ENCODE measurements around the gene PWWP2B.

The PWWP2B gene

DNA sequence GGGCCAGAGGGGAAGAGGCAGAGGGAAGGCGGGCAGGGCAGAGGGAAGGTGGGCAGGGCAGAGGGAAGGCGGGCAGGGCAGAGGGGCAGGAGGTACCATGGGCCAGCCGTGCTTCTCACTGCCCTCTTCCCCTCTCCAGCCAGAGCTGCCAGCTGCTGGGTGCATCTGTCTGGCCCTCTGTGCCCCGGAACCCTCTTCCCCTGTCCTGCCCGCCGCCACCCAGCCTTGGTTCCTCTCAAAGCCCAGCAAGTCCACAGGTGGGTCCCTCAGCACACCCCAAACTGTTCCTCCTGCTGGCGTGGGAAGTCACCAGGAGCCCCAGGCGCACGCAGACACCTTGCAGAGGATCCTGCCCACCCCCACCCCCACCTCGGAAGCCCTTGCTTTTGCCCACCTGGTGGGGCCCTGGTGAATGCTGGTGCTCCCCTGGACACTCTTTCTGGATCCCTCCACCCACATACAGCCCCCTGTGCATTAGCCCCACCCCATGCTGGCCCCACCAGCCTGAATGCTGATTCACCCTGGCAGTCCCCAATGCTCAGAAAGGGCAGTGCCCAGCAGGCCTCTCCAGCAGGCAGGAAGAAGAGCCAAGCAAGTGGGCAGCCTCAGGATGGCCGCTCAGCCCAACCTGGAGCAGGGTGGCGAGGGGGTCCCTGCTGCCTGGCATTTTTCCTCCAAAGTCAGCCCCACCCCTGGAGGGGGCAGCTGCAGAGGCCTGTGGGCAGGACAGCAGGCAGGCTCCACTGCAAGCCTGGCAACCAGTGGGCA lies 1.9 kb upstream of the PWWP2B start:
- no peak for DNase-seq (ENCODE audit: low read depth)

DNA sequence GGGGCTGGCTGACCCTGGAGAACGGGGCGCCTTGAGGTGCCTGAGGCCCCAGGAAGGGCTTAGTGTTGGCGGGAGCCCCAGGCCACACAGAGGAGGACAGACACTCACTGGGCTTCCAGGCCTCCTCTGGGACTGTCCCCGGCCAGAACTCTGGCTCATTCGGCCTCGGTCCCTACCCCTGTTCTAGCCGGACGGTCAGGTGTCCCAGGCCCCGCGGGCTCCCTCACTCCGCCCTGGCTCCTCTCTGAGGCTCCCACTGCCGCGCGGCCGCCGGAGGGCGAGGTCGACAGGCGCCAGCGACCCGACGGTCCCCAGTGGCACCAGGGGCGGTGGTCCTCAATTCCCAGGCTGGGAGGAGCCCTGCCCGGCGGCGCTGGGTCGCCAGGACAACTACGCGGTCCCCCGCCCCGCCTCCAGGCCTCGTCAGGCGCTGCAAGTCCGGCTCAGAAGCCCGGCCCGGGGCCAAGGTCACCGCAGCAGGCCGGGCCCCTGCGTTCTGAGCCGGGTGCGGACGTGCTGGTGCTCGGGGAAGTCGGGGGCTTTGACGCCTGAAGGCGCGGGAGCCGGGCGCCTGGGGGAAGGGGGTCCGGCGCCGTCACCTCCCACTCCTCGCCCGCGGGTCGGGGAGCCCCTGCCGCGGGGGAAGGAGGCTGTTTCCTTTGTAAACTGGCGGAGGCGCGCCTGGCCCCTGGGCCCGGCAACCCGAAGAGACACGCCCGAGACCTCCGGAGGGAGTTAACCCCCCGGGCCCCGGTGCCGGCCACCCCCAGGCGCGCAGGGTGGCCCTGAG lies 1.1 kb upstream of the PWWP2B start:
- DNase-seq (ENCODE audit: low read depth), result no peak

DNA sequence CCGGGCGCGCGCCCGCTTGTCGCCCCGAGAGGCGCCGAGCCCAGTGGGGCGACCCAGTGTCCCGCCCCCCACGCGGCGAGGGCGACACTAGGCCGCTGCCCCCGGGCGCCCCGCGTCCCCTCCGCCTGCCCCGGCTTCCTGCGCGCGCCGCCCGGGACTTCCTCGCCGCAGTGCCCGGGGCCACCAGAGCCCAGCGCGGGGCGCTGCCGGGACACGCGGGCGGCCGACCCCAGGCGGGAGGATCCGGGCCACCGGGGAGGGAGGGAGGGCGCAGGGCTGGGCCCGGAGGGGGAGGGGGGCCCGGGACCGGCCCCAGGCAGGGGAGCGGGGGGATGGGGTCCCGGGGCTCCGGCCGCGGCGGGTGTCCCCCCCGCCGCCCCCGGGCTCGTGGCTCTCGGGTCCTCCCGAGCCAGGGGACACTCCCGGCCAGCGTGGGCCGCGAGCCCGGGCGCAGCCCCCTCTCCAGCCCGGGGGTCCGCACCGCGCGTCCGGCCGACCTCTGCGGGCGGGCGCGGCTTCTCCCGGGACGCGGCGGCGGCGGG lies 435 bp upstream of the PWWP2B start:
- DNase-seq (ENCODE audit: low read depth), result no peak

DNA sequence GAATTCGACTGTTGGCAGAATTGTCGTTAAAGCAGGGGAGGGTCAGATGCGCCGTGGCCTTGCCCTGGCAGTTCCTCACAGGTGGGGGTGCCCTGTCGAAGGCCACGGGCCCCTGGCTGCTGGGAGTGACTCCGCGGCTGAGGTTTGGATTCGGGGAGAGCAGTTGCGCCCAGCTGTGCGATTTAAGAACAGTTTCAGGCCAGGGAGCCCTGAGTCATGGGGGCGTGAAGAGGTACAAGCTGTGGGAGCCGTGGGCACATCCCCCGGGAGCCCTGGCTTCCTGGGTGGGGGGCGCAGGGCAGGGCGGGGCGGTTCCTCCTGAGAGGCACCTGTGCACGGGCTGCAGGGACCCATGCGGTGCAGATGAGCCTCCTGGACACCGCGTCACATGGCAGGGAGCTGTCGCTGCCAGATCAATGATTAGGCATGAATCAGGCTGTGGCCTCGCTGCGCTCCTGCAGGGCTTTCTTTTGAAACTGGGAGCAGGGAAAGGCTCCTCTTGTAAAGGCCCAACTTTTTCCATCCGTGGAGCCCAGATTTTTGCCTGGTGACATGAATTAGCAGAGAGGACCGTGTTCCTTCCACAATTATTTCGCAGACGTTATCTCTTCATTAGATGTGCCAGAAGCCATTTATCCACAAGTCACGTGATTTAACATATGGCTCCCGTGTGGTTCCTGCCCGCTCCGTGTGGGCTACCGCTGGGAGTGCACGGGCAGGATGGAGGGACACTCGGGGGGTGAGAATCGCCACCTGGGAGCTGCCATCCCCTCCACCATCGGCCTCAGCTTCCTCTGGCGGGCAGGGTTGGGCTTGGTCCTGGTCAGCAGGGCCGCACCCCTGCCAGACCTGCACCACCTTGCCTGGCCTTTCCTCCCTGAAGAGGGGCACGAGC lies 918 bp downstream of the PWWP2B start:
- peak; percentile 47 for DNase-seq (ENCODE audit: low read depth)

DNA sequence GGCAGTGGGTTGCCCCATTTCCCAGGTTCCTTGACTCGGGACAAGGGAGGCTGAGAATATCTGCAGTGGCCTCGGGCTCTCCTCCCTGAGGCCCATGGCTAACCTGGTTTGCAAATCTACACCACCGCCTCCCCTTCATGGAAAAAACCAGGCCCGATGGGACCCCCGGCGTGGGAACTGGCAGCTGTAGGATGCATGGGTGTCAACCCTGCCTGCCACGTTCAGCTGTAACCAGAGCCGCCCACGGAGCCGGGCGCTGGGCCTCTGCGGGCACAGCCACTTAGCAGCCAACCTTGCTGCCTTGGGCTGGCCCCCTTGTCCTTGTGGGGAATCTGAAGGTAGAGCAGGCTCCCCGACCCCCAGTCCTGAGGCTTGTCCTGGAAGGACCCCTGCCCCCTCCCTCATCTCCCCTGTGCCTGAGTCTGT lies 1.6 kb downstream of the PWWP2B start:
- no peak for DNase-seq (ENCODE audit: low read depth)

DNA sequence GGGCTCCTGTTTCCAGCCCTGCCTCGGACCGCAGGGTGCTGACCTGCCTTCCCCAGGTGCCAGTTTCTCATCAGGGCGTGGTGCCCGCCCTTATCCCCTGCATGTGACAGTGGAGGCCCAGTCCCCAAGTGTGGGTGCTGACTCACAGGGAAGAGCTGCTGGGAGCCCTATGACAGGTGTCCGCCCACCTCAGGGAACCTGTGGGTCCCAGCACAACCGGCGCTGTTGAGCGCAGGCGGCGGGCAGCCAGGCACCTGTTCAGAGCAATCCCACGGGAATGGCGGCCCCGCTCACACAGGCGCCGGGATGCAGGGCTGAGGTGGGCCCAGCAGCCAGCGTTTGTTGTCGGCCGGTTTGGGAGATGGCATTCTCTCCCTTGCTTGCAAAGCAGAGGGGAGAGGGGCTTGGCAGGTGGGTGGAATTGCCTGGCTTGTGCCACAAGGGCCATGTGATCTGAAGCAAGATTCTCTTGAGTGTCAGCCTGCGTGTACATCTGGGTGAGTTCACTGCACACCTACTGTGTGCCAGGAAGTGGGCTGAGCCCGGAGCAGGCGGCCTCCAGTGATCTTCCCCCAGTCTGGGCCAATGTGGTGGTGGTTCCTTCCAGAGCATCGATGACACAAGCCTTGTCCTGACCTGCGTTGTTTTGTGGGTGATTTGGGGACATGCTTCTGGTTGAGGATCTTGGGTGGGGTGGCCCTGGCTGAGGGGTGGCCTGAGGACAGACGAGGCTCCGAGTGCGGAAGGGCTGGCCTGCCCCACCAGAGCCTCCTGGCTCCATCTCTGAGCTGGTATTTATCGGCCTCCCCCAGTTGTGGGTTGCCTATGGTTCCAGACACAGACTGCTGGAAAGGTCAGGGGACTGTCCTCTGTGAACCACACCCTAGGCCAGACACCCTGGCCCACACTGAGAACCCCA lies 2.4 kb downstream of the PWWP2B start:
- no peak for DNase-seq (ENCODE audit: low read depth)

DNA sequence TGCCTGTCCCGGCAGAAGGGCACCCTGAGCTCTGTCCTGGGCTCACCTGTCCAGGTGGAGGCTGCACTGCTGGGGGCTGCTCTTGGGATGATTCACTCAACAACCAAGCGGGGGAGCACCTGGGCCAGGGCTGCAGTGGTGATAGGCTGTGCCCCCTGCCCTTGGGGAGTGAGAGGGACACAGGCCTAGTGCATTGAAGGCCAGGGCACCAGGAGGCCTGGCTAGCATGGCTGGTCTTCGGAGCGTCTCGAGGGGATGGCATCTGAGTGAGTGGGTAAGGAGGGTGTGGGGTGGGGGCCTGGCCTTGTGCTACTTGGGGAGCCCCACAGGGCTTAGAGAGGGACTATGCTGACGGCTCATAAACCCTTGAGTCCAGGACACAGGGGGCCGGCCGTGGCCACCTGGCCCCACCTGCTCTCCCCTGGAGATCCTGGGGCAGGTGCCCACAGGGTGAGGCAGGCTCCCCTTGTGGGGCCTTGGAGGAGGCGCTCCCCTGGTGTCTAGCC lies 3.1 kb downstream of the PWWP2B start:
- no peak for DNase-seq (ENCODE audit: low read depth)

DNA sequence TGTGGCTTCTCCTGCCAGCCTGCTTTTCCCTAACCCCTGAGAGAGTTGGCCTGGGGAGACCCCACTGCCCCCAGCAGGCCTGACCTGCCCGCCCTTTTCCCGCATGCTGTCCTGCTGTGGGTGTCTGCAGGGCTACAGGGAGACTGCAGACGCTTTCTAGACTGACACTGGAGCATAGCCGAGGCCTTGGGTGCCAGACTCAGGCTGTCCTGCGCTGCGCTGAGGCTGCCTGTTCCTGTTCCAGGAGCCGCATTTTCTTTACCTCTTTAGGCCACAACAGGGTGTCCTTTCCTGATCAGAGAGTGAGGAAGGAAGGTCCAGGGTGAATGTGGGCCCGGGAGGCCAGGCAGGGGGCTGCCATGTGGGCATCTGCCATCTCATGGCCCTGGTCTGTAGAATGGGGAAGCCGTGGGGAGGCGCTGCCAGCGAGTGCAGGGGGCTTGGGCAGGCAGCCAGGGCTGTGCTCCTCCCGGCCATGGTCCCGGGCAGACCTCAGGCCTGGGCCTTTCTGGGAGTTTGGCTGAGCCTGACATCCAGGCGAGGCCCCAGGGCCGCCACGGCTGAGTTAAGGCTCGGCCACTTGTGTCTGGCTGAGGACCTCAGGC lies 3.6 kb downstream of the PWWP2B start:
- DNase-seq (ENCODE audit: low read depth), result no peak

DNA sequence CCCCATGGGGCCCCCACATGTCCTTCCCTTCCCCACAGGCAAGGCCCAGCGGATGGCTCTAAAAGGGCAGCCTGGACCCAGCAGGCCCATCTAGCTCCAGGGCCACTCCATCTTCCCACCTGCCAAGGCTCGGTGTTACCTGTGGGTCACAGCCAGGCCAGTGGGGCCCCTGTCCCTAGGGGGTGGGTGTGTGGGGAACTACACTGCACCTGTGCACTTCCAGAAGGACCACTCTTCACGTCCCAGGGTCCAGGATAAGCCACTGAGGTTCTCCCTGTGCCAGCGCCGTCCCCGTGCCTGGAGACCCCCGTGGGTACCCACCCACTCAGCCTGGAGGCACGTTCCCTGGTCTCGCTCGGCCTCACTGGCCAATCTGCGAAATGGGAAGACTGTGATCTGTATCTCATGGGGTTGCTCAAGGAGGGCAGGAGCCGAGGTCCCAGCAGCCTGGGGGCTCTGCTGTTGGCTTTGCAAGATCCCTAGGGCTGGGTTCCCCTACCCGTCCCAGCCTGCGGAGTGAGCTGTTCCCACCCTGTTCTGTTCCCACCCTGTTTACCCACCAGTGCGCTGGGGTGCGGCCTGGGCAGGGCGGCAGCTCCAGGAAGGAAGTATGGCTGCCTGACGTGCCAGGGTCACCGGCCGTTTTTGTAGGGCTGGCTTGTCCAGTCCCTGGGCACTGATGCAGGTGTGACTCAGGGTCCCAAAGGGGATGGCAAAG lies 4.6 kb downstream of the PWWP2B start:
- no peak for DNase-seq (ENCODE audit: low read depth)

DNA sequence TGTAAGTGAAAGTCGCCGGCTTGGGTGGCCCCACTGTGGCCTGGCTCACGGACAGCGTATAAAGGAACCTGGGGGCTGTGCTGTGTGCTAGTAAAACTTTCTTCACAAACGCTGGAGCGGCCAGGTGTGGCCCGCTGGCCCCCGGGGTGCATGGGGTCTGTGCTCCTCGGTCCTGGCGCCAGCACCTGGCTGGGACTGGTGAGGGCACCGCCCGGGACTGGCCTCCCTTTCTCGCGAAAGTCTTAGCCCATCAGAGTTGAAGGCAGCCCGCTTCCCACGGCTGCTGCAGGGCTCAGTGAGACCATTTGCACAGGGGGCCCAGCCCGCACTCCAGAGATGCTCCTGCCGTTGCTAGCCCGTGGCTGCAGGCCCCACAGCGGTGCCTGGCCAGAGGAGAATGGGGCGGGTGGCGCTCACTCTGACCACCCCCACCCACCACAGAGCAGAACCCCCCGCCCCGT lies 5.8 kb downstream of the PWWP2B start:
- no peak for DNase-seq (ENCODE audit: low read depth)

DNA sequence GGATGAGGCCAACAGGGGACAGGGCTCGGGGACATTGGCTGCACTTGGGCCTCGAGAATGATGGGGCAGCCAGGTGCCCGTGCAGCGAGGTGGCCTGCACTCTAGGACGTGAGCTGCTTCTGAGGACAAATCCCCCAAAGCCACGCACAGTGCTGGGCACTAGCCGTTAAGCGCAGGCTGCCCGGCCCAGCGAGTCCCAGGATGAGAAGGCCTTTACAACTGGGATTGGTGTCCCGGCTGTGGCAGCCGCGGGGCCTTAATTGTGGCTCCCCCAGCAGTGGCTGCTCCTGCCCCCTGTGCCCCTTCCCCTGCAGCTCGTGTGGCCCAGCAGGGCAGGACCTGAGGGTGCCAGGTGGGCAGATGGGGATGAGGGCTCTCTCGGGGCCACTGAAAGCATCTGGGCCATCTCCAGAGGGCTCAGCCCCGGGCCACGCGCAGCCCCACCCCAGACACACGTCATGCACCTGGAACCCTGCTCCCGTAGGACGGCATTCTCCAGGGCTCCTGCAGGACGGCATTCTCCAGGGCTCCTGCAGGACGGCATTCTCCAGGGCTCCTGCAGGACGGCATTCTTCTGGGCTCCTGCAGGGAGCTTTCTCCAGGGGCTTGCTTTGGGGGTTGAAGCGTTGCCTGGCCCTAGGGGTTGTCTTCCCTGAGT lies 6.6 kb downstream of the PWWP2B start:
- DNase-seq (ENCODE audit: low read depth), result no peak

DNA sequence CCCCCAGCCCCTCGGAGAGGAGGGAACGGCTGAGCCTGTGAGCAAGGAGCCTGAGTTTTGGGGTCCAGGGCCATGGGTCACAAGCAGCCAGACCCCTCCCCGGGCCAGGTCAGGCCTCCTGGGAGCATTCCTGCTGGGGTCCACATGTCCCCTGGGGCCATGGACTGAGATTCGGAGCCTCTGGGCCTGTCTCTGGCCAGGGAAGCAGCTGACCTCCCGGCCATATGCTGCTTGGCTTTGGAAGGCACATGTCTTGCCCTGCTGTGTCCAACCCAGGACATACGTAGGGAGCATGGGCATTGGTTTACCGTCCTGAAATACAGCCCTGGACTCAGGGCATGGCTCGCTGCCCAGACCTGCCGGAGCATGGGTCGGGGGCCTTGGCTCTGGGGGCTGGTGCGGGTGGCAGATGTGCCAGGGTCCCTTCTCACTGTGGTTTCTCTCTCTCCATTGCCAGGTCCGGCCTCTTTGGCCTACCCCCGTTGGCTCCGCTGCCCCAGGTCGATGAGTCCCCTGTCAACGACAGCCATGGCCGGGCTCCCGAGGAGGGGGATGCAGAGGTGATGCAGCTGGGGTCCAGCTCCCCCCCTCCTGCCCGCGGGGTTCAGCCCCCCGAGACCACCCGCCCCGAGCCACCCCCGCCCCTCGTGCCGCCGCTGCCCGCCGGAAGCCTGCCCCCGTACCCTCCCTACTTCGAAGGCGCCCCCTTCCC lies 7.3 kb downstream of the PWWP2B start:
- no peak for DNase-seq (ENCODE audit: low read depth)

DNA sequence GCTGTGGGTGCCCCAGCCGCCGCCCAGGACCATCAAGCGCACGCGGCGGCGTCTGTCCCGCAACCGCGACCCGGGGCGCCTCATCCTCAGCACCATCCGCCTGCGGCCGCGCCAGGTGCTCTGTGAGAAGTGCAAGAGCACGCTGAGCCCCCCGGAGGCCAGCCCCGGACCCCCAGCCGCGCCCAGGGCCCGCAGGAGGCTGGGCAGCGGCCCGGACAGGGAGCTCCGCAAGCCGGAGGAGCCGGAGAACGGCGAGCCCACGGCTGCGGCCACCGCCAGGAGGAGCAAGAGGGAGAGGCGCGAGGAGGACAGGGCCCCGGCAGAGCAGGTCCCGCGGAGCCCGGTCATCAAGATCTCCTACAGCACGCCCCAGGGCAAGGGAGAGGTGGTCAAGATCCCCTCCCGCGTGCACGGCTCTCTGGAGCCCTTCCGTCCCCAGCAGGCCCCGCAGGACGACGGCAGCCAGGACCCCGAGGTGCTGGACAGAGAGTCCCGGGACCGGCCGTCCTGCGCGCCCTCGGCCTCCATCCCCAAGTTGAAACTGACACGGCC lies 8.0 kb downstream of the PWWP2B start:
- no peak for DNase-seq (ENCODE audit: low read depth)

DNA sequence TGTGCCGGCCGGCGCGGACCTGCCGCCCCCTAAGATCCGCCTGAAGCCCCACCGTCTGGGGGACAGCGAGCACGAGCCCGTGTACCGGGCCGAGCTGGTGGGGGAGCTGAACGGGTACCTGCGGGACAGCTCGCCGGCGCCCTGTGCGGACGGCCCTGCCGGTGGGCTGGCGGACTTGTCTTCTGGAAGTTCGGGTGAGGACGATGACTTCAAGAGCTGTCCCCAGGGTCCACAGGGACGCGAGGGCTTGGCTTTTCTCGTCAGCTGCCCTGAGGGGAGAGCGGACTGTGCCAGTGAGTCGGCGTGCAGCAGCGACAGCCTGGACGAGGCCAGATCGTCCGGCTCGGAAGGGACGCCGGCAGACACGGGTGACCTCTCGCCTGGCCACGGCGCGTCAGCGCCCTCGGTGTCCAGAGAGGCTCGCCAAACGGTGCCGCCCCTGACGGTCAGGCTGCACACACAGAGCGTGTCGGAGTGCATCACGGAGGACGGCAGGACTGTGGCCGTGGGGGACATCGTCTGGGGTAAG lies 8.5 kb downstream of the PWWP2B start:
- DNase-seq (ENCODE audit: low read depth), result no peak

DNA sequence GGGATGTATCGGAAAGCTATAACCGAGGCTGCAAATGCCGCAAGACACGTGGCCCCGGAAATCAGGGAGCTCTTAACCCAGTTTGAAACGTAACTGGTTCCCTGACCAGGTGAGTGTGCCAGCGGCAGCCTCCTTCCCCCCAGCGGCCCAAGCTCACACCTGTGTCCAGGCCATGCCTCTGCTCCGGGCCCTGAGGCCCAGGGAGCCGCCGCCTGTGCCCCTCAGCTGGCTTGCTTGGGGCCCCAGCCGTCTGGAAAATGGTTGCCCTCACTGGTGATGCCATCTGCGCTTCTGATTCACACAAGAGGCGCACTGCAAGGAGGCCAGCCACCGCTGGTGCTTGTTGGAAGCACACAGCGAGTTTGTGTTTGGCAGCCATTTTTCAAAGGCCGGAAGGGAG lies 9.2 kb downstream of the PWWP2B start:
- no peak for DNase-seq (ENCODE audit: low read depth)

DNA sequence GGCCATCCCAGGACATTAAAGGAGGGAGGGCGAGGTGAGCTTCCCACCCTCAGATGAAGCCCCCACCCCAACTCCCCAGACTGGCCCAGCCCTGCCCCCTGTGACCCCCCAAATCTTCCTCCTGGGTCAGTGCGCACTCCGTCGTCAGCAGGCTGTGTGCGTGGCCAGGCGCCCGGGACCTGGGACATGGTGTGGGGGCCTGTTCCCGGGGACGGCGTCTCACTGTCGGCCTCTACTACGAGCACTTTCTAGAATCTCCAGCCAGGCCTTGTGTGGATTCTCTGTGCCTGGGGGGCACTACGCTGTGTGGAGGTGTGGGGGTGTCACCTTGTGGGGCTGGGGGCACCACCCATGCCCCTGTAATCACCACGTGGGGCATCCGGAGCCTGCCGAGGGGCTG lies 9.8 kb downstream of the PWWP2B start:
- DNase-seq (ENCODE audit: low read depth), result no peak

DNA sequence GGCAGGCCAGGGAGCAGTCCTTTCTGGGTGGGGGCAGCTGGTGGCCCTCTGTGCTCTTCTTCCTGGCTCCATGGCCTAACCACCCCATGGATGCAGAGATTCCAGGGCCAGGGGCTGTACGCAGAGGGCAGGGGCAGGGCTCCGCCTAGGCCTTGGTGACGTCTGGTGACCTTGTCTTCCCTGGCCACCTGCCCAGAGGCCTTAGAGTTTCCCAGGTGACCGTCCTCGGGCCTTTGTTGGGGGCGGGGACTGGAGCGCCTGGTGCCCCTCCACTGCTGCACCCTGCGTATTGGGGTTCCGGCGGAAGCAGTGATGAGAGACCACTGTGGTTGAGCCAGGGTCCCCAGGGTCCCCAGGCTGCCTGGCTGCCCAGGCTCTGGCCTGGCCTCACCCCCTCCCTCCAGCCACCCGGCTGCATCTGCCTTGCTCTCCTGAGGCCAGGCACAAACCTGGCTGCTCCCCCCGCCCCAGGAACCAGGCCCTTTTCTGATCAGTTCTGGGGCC lies 10.3 kb downstream of the PWWP2B start:
- no peak for DNase-seq (ENCODE audit: low read depth)

DNA sequence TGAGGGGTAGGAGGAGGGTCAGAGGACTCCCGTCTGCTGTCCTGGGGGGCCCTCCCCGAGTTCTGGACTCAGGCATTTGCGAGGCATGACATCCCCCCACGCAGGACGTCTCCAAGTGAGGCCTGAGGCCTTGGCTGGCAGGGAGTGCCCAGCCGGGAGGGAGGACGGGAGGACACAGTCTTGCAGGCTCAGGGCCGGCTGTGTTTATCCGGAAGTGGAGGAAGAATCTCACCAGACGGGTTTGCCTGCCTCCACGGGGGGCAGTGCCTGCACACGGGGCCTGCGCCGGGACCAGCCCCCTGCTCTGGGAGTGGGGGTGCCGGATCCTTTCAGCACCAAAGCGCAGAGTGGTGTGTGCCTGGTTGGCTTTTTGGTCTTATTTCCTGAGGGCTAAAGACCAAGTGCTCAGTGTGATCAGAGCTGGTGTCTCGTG lies 10.9 kb downstream of the PWWP2B start:
- peak; percentile 64 for DNase-seq (ENCODE audit: low read depth)

Measured in iris pigment epithelial cell (primary cell).